Activated CD8-positive, alpha-beta memory T cell treated with anti-CD3 and anti-CD28 coated beads, Interleukin-2, amount 50 U/mL, for 1 hour (primary cell): ENCODE data around the gene DTNA.

Source experiments
- DNase-seq: peaks from one replicate; pipeline ENCODE4 v3.0.0-alpha.2; 2020; ENCODE audit errors: extremely low read depth

DTNA gene

DNA sequence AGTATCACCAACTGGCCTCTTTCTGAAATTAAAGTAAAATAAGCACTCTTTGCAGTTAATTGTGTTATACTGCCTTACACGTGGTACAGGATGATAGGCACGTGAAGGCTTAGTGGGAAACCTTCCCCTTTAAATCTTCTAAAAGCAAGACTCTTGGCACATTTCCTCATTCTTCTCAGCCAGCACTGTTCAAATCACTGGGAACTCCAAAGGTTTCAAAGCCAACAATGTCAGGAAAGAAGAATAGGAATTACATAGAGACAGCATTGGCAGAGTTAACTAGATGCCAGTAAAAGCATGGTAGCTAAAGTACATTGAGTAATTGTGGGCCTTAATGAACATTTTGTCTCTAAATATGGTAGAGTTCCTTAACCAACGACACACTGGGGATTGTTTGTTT lies 96.4 kb downstream of the DTNA start:
- DNase-seq = no peak

DNA sequence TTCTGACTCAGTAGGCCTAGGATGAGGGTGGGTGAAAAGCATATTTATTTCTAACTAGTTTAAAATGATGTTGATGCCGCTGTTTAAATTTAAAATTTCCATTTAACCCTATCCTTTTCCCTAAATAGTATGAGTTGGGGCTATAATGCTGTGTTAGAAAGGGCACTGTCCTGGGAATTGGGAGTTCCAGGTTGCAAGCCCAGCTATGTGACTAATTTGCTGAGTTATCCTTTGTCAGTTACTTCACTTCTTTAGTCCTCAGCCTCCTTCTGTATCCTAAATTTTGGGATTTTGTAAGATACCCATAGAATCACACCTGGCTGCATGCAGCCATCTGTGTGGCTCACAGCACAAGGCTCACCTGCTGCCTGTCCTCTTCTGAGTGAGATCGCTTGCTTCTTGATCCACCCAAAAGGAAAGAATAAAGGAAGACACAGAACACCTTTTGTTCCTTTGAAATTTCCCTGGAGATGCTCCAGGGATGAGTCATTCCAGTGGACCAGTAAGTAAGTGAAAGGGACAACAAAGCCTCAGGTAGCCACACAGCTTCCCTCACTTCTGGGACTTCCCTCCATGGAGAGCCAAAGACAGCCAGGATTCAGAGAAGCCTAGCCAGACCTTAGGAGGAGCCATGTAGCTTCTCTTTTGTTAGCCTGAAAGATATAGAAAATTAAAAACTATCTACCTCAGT lies 97.2 kb downstream of the DTNA start:
- DNase-seq = no peak

GRCh38 chr18:34808389-34808788 lies 98.3 kb downstream of the DTNA start:
- DNase-seq = no peak

DNA sequence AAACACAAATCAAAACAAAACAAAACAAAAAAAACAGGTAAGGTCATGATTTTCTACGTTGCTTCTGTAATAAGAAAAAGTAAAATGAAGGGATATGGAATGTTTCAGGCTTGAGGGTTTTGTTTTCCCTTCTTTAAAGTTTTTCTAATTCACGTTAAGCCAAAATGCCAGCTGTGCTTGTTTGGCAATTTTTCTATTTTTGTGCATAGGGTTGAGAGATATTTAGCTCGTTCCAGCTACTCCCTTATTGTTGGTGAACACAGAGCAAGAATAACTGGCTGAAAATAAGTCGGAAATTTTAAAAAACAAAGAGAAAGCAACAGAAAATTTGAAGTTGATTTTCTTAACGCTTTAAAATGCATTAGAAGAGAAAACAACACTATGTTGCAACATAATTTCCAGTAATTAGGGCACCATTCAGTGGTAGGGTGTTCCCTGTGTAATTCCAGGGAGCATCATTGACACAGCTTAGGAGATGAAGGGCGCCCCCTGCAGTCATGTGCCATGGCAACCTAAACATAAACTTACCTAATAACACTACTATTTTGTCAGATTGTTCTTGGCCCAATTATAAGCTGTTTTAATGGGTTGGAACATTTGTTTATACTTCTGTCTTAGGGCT lies 99.5 kb downstream of the DTNA start:
- DNase-seq = no peak

- no peak for DNase-seq
Observed at GRCh38 chr18:34816183-34816582, 106.1 kb downstream of the DTNA start.

DNA sequence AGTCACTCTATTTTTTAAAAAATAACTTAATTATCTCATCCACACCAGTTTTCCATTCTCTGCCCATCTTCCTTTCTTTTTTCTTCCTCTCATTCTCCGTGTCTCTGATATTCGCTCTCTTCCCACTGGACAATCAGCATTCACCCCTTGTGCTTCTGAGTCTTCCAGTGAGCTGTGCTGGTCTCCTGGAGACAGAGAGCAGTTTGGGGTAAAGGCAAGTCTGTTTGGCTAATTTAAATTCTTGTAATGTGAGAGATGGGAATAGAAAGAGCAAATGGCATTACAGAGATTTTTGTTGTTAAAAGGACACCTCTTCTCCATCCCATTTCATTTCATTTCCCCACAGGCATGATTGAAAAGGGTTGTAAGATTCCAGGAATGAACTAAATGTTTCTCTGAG lies 107.5 kb downstream of the DTNA start:
- DNase-seq = no peak

GRCh38 chr18:34818064-34818463 lies 108.0 kb downstream of the DTNA start:
- no peak for DNase-seq

- no peak for DNase-seq
Observed at GRCh38 chr18:34820360-34821065, 110.4 kb downstream of the DTNA start.

DNA sequence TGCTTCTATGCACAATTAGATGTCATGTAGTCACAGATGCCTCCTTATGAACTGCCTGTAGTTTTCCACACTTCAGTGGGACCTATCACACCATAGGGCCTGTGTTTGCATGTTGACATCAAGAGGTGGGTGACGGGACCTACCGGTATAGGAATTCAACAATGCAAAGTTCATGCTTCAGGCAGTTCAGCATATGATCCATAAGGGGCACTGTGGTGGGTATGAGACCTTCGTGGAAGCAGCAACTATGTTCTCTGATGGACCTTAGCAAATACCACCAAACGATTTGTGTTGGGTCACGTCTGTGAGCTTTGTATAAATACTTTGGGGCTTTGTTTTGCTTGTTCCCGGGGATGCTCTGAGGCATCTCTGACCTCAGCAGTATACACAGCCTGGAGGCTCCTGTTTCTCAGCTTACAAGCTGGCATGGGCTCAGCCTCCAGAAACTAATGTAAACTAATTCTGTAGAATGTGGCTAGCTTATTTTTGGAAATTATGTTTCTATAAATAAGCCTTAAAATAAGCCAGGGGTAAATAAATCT lies 111.6 kb downstream of the DTNA start:
- DNase-seq = no peak

GRCh38 chr18:34828093-34828492 lies 118.0 kb downstream of the DTNA start:
- no peak for DNase-seq

DNA sequence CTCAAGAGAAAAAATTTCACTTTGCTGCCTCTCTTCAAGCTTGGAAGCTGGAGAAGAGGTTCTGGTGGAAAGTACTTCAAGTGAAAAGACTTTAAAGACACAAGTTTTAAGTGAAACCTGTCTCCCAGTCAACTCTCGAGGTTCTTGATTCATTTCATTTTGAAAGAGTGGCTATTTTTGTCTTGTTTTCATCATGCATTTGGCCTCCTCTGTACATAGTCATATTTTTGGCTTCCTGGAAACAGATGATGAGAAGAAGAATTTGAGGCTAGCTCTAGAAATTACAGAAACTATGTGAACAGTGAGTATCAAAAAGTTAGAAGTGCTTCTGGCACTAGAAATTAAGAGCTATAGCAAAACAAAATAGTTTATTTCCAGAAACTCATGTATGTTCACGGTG lies 124.8 kb downstream of the DTNA start:
- DNase-seq = no peak

DNA sequence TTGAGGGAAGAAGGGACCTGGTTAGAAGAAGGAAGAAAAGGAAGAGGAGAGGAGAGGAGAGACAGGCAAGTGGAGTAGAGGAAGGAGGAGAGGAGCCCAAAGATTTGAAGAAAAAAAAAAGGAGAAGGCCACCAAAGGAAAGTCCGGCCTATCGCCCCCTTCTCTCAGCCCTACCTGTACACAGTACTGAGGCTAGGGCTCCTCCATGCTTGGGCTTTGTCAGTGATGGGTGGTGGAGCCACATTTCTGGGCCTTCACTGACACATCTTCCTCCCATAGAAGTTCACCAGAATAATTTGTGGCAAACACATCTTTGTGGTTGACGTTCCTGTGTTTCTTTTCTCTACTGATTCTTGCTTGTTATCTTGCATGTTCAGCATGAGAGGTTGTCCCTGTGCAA lies 125.4 kb downstream of the DTNA start:
- no peak for DNase-seq

DNA sequence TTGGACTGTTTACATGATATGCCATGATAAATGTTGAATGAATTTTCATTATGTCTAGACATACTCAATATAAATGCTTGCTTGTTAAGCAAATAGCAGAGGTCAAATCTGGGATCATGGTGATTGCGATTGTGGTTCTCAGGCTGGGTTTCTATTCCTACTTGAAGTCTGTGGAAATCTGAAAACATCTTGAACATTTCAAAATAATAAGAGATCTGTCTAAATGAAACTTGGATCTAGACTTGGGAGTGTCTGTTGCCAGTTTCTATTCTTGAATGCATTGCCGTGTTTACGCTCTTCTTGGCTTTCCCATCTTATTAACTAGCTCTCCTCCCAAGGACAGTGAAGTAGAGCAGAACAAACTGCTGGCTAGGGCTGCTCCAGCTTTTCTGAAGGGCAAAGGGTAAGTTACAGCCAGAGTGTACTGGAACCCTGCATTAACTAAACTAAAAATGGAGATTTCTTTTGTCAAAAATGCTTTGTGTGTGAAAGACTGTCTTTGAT lies 127.7 kb downstream of the DTNA start:
- no peak for DNase-seq

DNA sequence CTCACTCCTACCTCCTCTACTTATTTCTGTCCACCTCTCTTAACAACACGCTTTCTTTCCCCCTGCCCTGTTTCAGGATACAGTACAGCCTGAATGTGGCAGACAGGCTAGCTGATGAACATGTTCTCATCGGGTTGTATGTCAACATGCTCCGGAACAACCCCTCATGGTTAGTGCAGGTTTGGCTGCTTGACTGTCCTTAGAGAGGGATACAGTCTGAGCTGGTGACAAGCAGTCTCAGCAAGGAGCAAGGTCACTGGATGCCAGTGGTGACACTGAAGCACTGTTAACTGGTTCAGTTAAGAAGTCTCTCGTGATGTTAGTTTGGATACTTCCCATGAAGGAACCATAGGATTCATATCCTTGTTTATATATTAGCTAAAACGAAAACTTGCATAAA lies 128.6 kb downstream of the DTNA start:
- DNase-seq = no peak

GRCh38 chr18:34840256-34840826 lies 130.2 kb downstream of the DTNA start:
- no peak for DNase-seq

DNA sequence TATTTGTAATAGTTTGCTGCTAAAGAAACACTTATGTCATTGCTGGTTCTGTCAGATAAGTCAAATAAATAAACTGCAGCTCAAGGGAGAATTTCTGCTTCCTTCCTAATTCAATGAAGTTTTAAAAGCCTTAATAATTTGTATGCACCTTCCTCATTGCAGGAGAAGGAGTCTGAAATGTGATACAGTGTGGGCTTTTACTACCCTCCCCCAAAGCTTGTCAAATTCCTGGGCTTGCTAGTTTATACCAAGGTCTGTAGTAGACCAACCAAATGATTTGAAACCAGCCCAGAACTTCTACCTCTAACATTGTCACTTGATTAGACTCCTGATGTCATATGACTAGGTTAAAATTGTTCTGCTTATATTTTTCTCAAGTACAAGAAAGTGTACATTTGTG lies 131.8 kb downstream of the DTNA start:
- no peak for DNase-seq

DNA sequence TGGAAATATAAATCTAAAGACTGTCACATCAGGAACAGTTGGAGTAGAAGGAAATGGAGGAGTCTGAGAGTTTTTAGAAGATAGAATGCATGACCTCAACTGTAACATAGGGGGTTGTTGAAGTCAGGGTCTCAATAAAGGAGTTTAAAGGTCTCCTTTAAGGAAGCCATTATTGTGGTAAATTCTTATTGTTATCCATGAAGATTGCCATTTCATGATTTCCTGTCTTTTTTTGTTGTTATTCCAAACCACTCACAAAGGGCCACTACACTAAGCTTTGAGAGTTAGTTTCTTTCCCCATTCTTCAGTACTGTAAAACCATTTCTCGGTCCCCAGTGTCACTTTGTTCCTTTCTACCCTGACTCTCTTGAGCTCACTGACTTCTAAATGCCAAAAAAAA lies 134.0 kb downstream of the DTNA start:
- DNase-seq = no peak

DNA sequence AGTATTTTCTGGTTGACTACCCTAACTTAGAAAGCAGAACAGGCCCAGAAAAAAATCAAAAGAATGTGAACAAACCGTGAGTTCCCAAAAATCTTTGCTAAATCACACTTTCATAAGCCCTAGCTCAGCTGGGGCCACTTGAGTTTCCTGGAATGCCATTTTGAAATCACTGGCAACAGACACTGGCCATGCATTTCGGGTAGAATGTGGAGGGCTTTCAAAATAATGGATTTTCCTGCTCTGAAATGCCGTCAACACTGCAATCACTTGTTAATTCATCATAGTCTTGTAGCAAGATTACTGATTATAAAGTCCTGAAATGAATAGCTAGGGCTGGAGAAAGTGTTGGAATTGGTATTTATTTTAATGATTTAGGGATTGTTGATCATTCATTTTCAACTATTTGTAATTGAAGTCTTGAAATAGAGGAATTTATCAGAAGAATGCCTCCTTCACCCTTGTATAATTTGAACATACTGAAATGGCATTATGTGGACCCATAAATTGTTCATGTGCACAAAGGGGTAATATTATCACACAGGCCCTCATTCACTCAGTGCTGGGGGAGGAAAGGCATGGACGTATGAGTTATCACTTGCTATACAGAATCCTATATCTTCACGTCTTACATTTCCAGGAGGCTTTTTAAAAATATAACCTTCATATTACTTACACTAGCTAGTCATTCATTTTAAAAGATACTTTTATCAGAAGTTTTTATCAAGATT lies 134.8 kb downstream of the DTNA start:
- no peak for DNase-seq

- no peak for DNase-seq
Observed at GRCh38 chr18:34847408-34847807, 137.3 kb downstream of the DTNA start.

GRCh38 chr18:34848156-34848555 lies 138.1 kb downstream of the DTNA start:
- no peak for DNase-seq

GRCh38 chr18:34848695-34849094 lies 138.6 kb downstream of the DTNA start:
- DNase-seq = no peak

GRCh38 chr18:34857320-34857719 lies 147.2 kb downstream of the DTNA start:
- no peak for DNase-seq
